ENCODE results near the gene MED27.

MED27 gene

DNA sequence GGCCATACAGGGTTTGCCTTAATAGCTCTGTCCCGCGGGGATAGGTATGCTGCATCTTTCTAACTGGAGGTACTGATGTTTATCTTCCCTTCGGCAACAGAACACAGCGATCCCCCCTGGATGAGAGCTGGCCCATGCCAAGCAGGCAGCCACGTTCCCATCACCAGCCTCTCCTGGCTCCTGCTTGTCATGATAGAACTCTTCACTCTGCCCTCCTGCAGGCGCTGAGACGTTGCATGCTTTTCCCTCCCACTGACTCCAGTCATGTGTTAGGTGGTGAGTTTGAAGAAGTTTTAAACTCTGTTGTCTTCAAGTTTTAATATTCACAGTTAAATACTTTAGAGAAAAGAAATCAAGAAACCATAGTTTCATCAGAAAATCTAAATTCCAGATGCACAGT is 60.0 kb downstream of the MED27 start:
- Histone ChIP-seq H3K9me3 (ENCODE audit: control insufficient read depth, insufficient read depth, low read depth, low read length) (no peaks in the 10 kb centered on the region), H3K4me1 (ENCODE audit: control insufficient read depth, insufficient read depth, low read length) (peaks cover 4% of the 10 kb centered on the region; the same call in 1 of the 2 replicates), H3K36me3 (ENCODE audit: control insufficient read depth in 2 of 2, insufficient read depth in 1 of 2, low read length in 2 of 2) (no peaks in the 10 kb centered on the region), H3K27ac (ENCODE audit: extremely low read depth, low read depth, low read length) (no peak overlapping the region), H3K4me3 (ENCODE audit: low read depth, low read length) (no peak overlapping the region)
- TF ChIP-seq, protein P1, sequence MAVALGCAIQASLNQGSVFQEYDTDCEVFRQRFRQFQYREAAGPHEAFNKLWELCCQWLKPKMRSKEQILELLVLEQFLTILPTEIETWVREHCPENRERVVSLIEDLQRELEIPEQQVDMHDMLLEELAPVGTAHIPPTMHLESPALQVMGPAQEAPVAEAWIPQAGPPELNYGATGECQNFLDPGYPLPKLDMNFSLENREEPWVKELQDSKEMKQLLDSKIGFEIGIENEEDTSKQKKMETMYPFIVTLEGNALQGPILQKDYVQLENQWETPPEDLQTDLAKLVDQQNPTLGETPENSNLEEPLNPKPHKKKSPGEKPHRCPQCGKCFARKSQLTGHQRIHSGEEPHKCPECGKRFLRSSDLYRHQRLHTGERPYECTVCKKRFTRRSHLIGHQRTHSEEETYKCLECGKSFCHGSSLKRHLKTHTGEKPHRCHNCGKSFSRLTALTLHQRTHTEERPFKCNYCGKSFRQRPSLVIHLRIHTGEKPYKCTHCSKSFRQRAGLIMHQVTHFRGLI (tag by site-specific recombination; IDR thresholded peaks at IDR 0.05): no peak
- peak; percentile 15; the same call in 1 of the 2 replicates for TF ChIP-seq GLIS1 (tag by site-specific recombination; IDR thresholded peaks at IDR 0.05)
- CTCF ChIA-PET: interaction anchor here (0.5 to 1.6 kb wide), 3 partner anchors 37 to 285 kb away, joined by 3 to 5 read pairs (median 3); no protein-coding TSS in a partner anchor
- POLR2A ChIA-PET: no interaction called here

DNA sequence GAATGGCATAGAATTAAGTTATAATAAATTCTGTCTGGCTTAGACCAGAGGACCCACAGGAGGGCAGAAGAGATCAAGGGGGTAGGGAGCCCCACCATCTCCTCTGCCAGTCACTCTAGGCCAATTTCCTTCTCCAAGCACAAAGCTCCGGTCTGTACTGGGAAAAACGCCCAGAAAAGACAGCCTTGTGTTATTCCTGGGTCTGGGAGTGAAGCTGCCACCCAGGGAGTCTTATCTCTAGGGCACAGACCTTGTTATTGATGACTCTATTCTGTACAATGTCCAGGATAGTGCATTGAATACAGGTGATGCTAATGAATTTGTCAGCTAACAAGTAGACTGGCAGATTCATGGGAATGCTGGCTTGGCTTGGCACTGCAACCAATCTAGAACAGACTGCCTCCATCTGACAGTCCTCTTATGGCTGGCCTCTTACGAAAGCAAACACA is 60.7 kb downstream of the MED27 start:
- no peaks in the 10 kb centered on the region for H3K36me3 ChIP-seq (ENCODE audit: control insufficient read depth in 2 of 2, insufficient read depth in 1 of 2, low read length in 2 of 2)
- ChIA-PET CTCF (interaction anchor here (0.5 to 1.1 kb wide), 3 partner anchors 20 to 285 kb away, joined by 3 read pairs; no protein-coding TSS in a partner anchor), POLR2A (no interaction called here)
- no peaks in the 10 kb centered on the region for H3K9me3 ChIP-seq (ENCODE audit: control insufficient read depth, insufficient read depth, low read depth, low read length)
- H3K4me1 ChIP-seq (ENCODE audit: control insufficient read depth, insufficient read depth, low read length): peaks cover 4% of the 10 kb centered on the region; the same call in 1 of the 2 replicates
- H3K4me3 ChIP-seq (ENCODE audit: low read depth, low read length): no peak overlapping the region
- TF ChIP-seq GLIS1 (tag by site-specific recombination; IDR thresholded peaks at IDR 0.05) (peak; percentile 60; the same call in 1 of the 2 replicates), KLF10 (tag by site-specific recombination; IDR thresholded peaks at IDR 0.05) (no peak)
- no peak overlapping the region for H3K27ac ChIP-seq (ENCODE audit: extremely low read depth, low read depth, low read length)

DNA sequence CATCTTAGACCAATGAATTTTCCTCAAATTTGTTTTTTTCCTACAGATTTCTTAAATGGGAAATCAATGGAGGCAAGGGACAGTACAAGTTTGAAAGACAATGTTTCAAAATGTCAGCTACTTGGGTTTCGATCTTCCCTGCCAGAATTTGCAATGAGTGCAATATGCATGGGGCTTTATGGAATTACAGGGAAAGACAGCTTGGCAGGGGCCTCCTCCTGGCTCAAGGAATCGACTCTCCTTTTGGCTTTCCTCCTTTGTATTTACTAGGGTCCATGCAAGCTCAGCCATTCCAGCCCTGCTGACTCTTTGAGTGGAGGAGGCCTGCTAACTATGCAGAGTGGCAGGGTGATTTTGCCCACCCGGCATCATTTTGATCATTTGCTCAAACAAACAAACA is 63.2 kb downstream of the MED27 start:
- no peak for TF ChIP-seq ZNF621 (tag by site-specific recombination; IDR thresholded peaks at IDR 0.05)
- TF ChIP-seq, protein P2, sequence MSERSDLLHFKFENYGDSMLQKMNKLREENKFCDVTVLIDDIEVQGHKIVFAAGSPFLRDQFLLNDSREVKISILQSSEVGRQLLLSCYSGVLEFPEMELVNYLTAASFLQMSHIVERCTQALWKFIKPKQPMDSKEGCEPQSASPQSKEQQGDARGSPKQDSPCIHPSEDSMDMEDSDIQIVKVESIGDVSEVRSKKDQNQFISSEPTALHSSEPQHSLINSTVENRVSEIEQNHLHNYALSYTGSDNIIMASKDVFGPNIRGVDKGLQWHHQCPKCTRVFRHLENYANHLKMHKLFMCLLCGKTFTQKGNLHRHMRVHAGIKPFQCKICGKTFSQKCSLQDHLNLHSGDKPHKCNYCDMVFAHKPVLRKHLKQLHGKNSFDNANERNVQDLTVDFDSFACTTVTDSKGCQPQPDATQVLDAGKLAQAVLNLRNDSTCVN (tag by site-specific recombination; optimal IDR thresholded peaks at IDR 0.05): no peak
- TF ChIP-seq, protein P3, sequence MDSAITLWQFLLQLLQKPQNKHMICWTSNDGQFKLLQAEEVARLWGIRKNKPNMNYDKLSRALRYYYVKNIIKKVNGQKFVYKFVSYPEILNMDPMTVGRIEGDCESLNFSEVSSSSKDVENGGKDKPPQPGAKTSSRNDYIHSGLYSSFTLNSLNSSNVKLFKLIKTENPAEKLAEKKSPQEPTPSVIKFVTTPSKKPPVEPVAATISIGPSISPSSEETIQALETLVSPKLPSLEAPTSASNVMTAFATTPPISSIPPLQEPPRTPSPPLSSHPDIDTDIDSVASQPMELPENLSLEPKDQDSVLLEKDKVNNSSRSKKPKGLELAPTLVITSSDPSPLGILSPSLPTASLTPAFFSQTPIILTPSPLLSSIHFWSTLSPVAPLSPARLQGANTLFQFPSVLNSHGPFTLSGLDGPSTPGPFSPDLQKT (IDR thresholded peaks at IDR 0.05; ENCODE audit: borderline replicate concordance, low read depth, low read length): no peak
- TF ChIP-seq, protein P4, sequence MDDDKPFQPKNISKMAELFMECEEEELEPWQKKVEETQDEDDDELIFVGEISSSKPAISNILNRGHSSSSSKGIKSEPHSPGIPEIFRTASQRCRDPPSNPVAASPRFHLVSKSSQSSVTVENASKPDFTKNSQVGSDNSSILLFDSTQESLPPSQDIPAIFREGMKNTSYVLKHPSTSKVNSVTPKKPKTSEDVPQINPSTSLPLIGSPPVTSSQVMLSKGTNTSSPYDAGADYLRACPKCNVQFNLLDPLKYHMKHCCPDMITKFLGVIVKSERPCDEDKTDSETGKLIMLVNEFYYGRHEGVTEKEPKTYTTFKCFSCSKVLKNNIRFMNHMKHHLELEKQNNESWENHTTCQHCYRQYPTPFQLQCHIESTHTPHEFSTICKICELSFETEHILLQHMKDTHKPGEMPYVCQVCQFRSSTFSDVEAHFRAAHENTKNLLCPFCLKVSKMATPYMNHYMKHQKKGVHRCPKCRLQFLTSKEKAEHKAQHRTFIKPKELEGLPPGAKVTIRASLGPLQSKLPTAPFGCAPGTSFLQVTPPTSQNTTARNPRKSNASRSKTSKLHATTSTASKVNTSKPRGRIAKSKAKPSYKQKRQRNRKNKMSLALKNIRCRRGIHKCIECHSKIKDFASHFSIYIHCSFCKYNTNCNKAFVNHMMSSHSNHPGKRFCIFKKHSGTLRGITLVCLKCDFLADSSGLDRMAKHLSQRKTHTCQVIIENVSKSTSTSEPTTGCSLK (tag by site-specific recombination; IDR thresholded peaks at IDR 0.05): no peak
- no peak for TF ChIP-seq SP7 (tag by site-specific recombination; IDR thresholded peaks at IDR 0.05)
- TF ChIP-seq ZNF404 (tag by site-specific recombination; IDR thresholded peaks at IDR 0.05): no peak

DNA sequence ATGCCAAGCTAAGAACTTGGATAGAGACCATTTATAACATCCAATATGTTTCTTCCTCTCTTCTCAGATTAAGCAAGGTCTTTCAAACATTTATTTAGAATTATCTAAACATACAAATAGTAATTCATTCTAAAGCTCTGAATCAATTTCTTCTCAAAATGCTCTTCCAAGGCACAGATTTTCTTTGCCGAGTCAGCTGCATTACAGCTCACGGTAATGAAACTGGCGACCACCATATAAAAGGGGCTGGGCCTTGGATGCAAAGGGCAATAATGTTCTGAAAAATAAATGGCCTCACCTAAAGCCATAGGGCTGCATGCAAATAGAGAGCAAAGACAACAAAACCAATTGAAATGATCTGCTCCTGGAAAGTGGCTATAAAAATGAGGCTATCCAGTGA is 63.8 kb downstream of the MED27 start:
- ChIA-PET POLR2A (interaction anchor here (1.4 kb wide), 1 partner anchor 64 kb away, joined by 3 read pairs; the partner anchor contains the start of gene MED27), CTCF (interaction anchor here (0.5 to 1.1 kb wide), 4 partner anchors 15 to 226 kb away, joined by 3 to 4 read pairs (median 3); no protein-coding TSS in a partner anchor)
- Histone ChIP-seq H3K4me1 (ENCODE audit: control insufficient read depth, insufficient read depth, low read length) (peaks cover 4% of the 10 kb centered on the region; the same call in 1 of the 2 replicates), H3K36me3 (ENCODE audit: control insufficient read depth in 2 of 2, insufficient read depth in 1 of 2, low read length in 2 of 2) (peaks cover 0 to 7% of the 10 kb centered on the region in 2 experiments; a peak in 1 of 3 replicates), H3K27ac (ENCODE audit: extremely low read depth, low read depth, low read length) (no peak overlapping the region), H3K9me3 (ENCODE audit: control insufficient read depth, insufficient read depth, low read depth, low read length) (no peaks in the 10 kb centered on the region), H3K4me3 (ENCODE audit: low read depth, low read length) (no peak overlapping the region)
- TF ChIP-seq ZNF24 (tag by site-specific recombination; IDR thresholded peaks at IDR 0.05): no peak

More for the DNA sequence above, 63.2 kb downstream of the MED27 start:
- ChIA-PET POLR2A (interaction anchor here (1.4 kb wide), 1 partner anchor 63 kb away, joined by 3 read pairs; the partner anchor contains the start of gene MED27), CTCF (interaction anchor here (0.6 to 1.1 kb wide), 2 partner anchors 154 to 226 kb away, joined by 3 to 4 read pairs; no protein-coding TSS in a partner anchor)
- Histone ChIP-seq H3K9me3 (ENCODE audit: control insufficient read depth, insufficient read depth, low read depth, low read length) (no peaks in the 10 kb centered on the region), H3K27ac (ENCODE audit: extremely low read depth, low read depth, low read length) (no peak overlapping the region), H3K4me3 (ENCODE audit: low read depth, low read length) (no peak overlapping the region), H3K36me3 (ENCODE audit: control insufficient read depth in 2 of 2, insufficient read depth in 1 of 2, low read length in 2 of 2) (peaks cover 0 to 7% of the 10 kb centered on the region in 2 experiments; a peak in 1 of 3 replicates), H3K4me1 (ENCODE audit: control insufficient read depth, insufficient read depth, low read length) (peaks cover 4% of the 10 kb centered on the region; the same call in 1 of the 2 replicates)

Measured in HEK293 (cell line).